HCT116 (cell line): ENCODE results near the gene COPG1. TPM values are rescaled to one million over a fixed set of nuclear protein-coding genes. Genes with fewer than 3 reads are reported as not detected.

ENCODE experiments used
- ATAC-seq: fragments of 200-7000 bp; cut with Tn5 transposase; 2 replicates; pipeline ENCODE4 v1.9.1; 2020; ENCODE audit warnings: mild to moderate bottlenecking, moderate library complexity
- BruUV-seq: library from RNA; stranded (reverse); fragments of 400-500 nt; replicated peaks from 2 replicates; lab custom pipeline; 2021; lab: Mats Ljungman, UMichigan
- CTCF ChIA-PET: fragments of 300-600 bp; sonication (Branson Sonifier 250); formaldehyde crosslinking; loops from one replicate; lab custom pipeline; 2021; ENCODE audit warnings: antibody characterized with exemption; lab: Charles Lee
- POLR2A ChIA-PET: fragments of 300-600, 350-600 bp; sonication (Branson Sonifier 250); formaldehyde crosslinking; loops from one replicate; lab custom pipeline; 2021; ENCODE audit warnings: antibody characterized with exemption; lab: Charles Lee
- RAD21 ChIA-PET, 2 experiments: fragments of 300-600 bp; sonication (Branson Sonifier 250); formaldehyde crosslinking; loops; one replicate each; lab custom pipeline; 2023; ENCODE audit warnings: low total read pairs in 2 of 2; ENCODE audit not compliant: uncharacterized antibody in 2 of 2, unreplicated experiment in 2 of 2, low non-redundant PET in 1 of 2; lab: Charles Lee
- DNase-seq: peaks from one replicate; pipeline ENCODE4 v3.0.0-alpha.2; 2010; ENCODE audit warnings: low read depth, low spot score
- H2AFZ ChIP-seq: fragments of 200-600 bp; shearing (Covaris generic), sonication (generic); 2 replicates; pipeline ENCODE4 v1.6.1; 2017; ENCODE audit warnings: low read depth, mixed run types, mixed read lengths, antibody characterized with exemption, low read length; ENCODE audit not compliant: poor library complexity, severe bottlenecking
- H3K27ac ChIP-seq: 2 replicates; pipeline ENCODE4 v1.5.1; 2012; ENCODE audit warnings: low read depth, low read length
- H3K27me3 ChIP-seq: fragments of 200-600 bp; sonication (generic); 2 replicates; pipeline ENCODE4 v1.6.1; 2016; ENCODE audit warnings: mixed run types, low read length, mixed read lengths; ENCODE audit not compliant: insufficient read depth
- H3K36me3 ChIP-seq, 2 experiments: fragments of 200-500 bp in 1 of 2; fragments of 200-600 bp in 1 of 2; sonication (Bioruptor generic) in 1 of 2; sonication (generic) in 1 of 2; 2 replicates each; pipeline versions ENCODE4 v1.5.1 to v1.6.1; 2014 to 2016; ENCODE audit warnings: low read length in 2 of 2, inconsistent platforms in 1 of 2, mixed read lengths in 1 of 2, mixed run types in 1 of 2; ENCODE audit not compliant: insufficient read depth in 2 of 2, control insufficient read depth in 1 of 2
- H3K4me1 ChIP-seq, 2 experiments: fragments of 200-600 bp in 1 of 2; sonication (generic) in 1 of 2; 2 replicates each; pipeline versions ENCODE4 v1.5.1 to v1.6.1; 2012 to 2017; ENCODE audit warnings: low read length in 2 of 2, inconsistent platforms in 1 of 2, mild to moderate bottlenecking in 1 of 2, mixed read lengths in 1 of 2, mixed run types in 1 of 2, moderate library complexity in 1 of 2; ENCODE audit not compliant: insufficient read depth in 2 of 2, control insufficient read depth in 1 of 2
- H3K4me2 ChIP-seq: fragments of 200-600 bp; sonication (generic); 2 replicates; pipeline ENCODE4 v1.6.1; 2017; ENCODE audit warnings: mixed run types, low read length, mixed read lengths
- H3K4me3 ChIP-seq, 2 experiments: fragments of 200-600 bp in 1 of 2; sonication (generic) in 1 of 2; replicated peaks in 1 of 2; 2 replicates each; pipeline ENCODE4 v1.5.1; 2011 to 2016; ENCODE audit warnings: low read length in 2 of 2, control low read depth in 1 of 2, low read depth in 1 of 2, mild to moderate bottlenecking in 1 of 2, mixed read lengths in 1 of 2, mixed run types in 1 of 2
- H3K79me2 ChIP-seq: fragments of 200-600 bp; sonication (generic); 2 replicates; pipeline ENCODE4 v1.6.1; 2017; ENCODE audit warnings: mild to moderate bottlenecking, mixed run types, low read length, moderate library complexity, mixed read lengths; ENCODE audit not compliant: insufficient read depth
- H3K9ac ChIP-seq: fragments of 200-600 bp; sonication (generic); 2 replicates; pipeline ENCODE4 v1.6.1; 2016; ENCODE audit warnings: low read length, mixed read lengths
- H3K9me2 ChIP-seq: fragments of 200-600 bp; sonication (generic), shearing (Covaris generic); 2 replicates; pipeline ENCODE4 v1.6.1; 2017; ENCODE audit warnings: mixed run types, mild to moderate bottlenecking, moderate library complexity; ENCODE audit not compliant: insufficient read depth
- H3K9me3 ChIP-seq, 2 experiments: fragments of 200-500 bp in 1 of 2; fragments of 200-600 bp in 1 of 2; sonication (Bioruptor generic) in 1 of 2; sonication (generic) in 1 of 2; 2 replicates each; pipeline ENCODE4 v1.6.1; 2014 to 2017; ENCODE audit warnings: low read length in 2 of 2, mixed read lengths in 2 of 2, inconsistent platforms in 1 of 2, low read depth in 1 of 2, mild to moderate bottlenecking in 1 of 2, mixed run types in 1 of 2, moderate library complexity in 1 of 2; ENCODE audit not compliant: control insufficient read depth in 1 of 2, insufficient read depth in 1 of 2
- H4K20me1 ChIP-seq: fragments of 200-600 bp; sonication (generic), shearing (Covaris generic); 2 replicates; pipeline ENCODE4 v1.6.1; 2017; ENCODE audit warnings: mixed run types, mild to moderate bottlenecking, moderate library complexity; ENCODE audit not compliant: insufficient read depth
- CTCF ChIP-seq, 3 experiments: fragments of 200-600 bp in 1 of 3; sonication (generic) in 1 of 3; IDR thresholded peaks in 2 of 3; conservative IDR thresholded peaks in 1 of 3; 2 replicates each; pipeline ENCODE4 v1.5.1; 2012 to 2017; ENCODE audit warnings: low read depth in 2 of 3, low read length in 2 of 3, antibody characterized with exemption in 1 of 3, borderline replicate concordance in 1 of 3, control low read depth in 1 of 3, mild to moderate bottlenecking in 1 of 3, mixed read lengths in 1 of 3, mixed run types in 1 of 3, moderate library complexity in 1 of 3; ENCODE audit not compliant: insufficient read depth in 1 of 3
- EGR1 ChIP-seq: IDR thresholded peaks from 2 replicates; pipeline ENCODE4 v1.6.1; 2012; ENCODE audit warnings: low read depth
- ELF1 ChIP-seq: IDR thresholded peaks from 2 replicates; pipeline ENCODE4 v1.6.1; 2012; ENCODE audit warnings: low read depth, borderline replicate concordance
- EZH2 ChIP-seq: fragments of 200-600 bp; sonication (generic); IDR thresholded peaks from 2 replicates; pipeline ENCODE4 v1.6.1; 2017; ENCODE audit warnings: antibody characterized with exemption, mixed run types
- FOSL1 ChIP-seq: IDR thresholded peaks from 2 replicates; pipeline ENCODE4 v1.6.1; 2012; ENCODE audit warnings: low read depth
- MAX ChIP-seq: IDR thresholded peaks from 2 replicates; pipeline ENCODE4 v1.6.1; 2012
- POLR2A ChIP-seq: IDR thresholded peaks from 2 replicates; pipeline ENCODE4 v1.7.0; 2011; ENCODE audit warnings: borderline replicate concordance; ENCODE audit not compliant: insufficient read depth, insufficient read length; ENCODE audit errors: extremely low read depth
- POLR2AphosphoS5 ChIP-seq: IDR thresholded peaks from 2 replicates; pipeline ENCODE4 v1.6.1; 2011; ENCODE audit warnings: mild to moderate bottlenecking, low read depth, low read length, moderate library complexity
- RAD21 ChIP-seq: IDR thresholded peaks from 2 replicates; pipeline ENCODE4 v1.6.1; 2012; ENCODE audit warnings: low read depth, mild to moderate bottlenecking
- TCF7L2 ChIP-seq: IDR thresholded peaks from 2 replicates; pipeline ENCODE4 v1.7.0; 2011; ENCODE audit warnings: borderline replicate concordance, inconsistent platforms; ENCODE audit not compliant: insufficient read depth, insufficient read length; ENCODE audit errors: extremely low read depth
- intact Hi-C: fragments of 100-400 bp; cut with micrococcal nuclease; formaldehyde crosslinking; loops from 2 replicates; pipeline ENCODE4 v1.10.0; 2022
- total RNA-seq: library from RNA; stranded (reverse); gene quantifications from one replicate; pipeline ENCODE4 v1.2.1, GENCODE V29; 2021; ENCODE audit not compliant: unreplicated experiment

Gene COPG1
- total RNA-seq, 1 experiment from 2014 or later = 182 TPM

- Histone ChIP-seq H3K36me3 (no peaks in the 10 kb centered on the region), H3K4me3 (no peak overlapping the region), H3K9me3 (no peaks in the 10 kb centered on the region), H3K4me1 (no peaks in the 10 kb centered on the region), H3K27me3 (no peaks in the 10 kb centered on the region), H3K9me2 (no peaks in the 10 kb centered on the region), H4K20me1 (no peaks in the 10 kb centered on the region), H3K79me2 (no peaks in the 10 kb centered on the region), H3K9ac (no peak overlapping the region), H3K27ac (no peak overlapping the region), H3K4me2 (no peak overlapping the region), H2AFZ (no peak overlapping the region)
- ATAC-seq = no peak
- TF ChIP-seq POLR2AphosphoS5 (no peak), EGR1 (no peak), RAD21 (no peak), FOSL1 (no peak), CTCF (IDR thresholded peaks at IDR 0.05 in 2 of 3, conservative IDR thresholded peaks at IDR 0.05 in 1 of 3; ENCODE audit: borderline replicate concordance in 1 of 3, insufficient read depth in 1 of 3, low read depth in 2 of 3, low read length in 2 of 3) (no peak), ELF1 (no peak), MAX (no peak), EZH2 (no peak), TCF7L2 (no peak), POLR2A (no peak)
- intact Hi-C loops = no loop called here
- DNase-seq = no peak
- RAD21 ChIA-PET = no interaction called here
- POLR2A ChIA-PET = no interaction called here
- BruUV-seq = no TSS peak
- CTCF ChIA-PET = interaction anchor here (1.4 kb wide), 1 partner anchor 14 kb away, joined by 3 read pairs; no protein-coding TSS in a partner anchor
Measured at GRCh38 chr3:129324855-129325254, 75.4 kb downstream of the COPG1 start.
